Liver (tissue), 3 donors: ENCODE measurements around the gene TRAF7.
"Not testable (repeated sequence)": the region's sequence is repeated elsewhere in the genome, so short reads cannot be mapped to it uniquely, and the experiment has no call there.

Experiments used
- SP1 ChIP-seq: IDR thresholded peaks from 2 replicates; pipeline ENCODE4 v1.6.1; 2018; ENCODE audit warnings: antibody characterized with exemption, mild to moderate bottlenecking
- TF ChIP-seq, protein P1 (sequence below): fragments of 150-350 bp; IDR thresholded peaks from 2 replicates; pipeline ENCODE4 v1.5.1; 2017; ENCODE audit warnings: improper control_type of control experiment, low read depth, low read length; ENCODE audit not compliant: missing input control
- donor health status: healthy.
- donor health status: healthy.

DNA sequence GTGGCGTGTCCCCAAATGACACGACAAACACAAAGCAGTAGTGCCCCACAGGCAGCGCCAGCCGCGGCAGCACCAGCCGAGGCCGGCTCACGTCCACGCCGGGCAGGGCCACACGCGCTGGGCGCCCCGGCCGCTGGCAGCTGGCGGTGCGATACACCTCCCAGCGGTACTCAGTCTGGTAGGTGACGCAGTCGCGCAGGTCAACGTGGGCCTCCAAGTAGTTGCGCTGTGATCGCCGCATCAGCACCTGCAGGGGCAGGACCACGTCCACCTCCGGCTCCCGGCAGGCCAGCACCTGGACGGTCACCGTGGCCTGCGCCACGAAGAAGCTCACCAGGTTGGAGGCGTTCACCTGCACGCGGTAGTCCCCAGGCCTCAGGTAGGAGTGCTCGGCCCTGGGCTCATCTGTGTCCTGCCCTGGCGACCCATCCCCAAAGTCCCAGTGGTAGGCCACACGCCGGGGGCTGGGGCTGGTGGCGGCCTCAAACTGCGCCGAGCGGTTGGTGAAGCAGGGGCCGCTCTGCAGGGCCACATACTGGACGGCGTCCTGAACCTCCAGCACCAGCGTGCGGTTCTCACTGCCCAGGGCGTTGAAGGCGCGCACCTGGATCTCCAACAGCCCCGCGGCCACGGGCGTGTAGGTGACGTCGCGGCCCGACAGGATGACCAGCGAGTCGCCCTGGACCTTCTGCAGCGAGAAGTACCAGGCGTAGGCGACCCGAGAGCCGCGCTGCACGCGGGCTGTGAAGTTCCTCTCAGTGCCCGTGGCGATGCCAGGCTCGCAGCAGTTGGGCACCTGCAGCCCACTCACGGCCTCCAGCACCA is 46.9 kb upstream of the TRAF7 start:
- TF ChIP-seq, protein P1, sequence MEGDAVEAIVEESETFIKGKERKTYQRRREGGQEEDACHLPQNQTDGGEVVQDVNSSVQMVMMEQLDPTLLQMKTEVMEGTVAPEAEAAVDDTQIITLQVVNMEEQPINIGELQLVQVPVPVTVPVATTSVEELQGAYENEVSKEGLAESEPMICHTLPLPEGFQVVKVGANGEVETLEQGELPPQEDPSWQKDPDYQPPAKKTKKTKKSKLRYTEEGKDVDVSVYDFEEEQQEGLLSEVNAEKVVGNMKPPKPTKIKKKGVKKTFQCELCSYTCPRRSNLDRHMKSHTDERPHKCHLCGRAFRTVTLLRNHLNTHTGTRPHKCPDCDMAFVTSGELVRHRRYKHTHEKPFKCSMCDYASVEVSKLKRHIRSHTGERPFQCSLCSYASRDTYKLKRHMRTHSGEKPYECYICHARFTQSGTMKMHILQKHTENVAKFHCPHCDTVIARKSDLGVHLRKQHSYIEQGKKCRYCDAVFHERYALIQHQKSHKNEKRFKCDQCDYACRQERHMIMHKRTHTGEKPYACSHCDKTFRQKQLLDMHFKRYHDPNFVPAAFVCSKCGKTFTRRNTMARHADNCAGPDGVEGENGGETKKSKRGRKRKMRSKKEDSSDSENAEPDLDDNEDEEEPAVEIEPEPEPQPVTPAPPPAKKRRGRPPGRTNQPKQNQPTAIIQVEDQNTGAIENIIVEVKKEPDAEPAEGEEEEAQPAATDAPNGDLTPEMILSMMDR = not testable (repeated sequence)
- not testable (repeated sequence) for TF ChIP-seq SP1
